ENCODE measurements around the gene GRIK4.

The GRIK4 gene

DNA sequence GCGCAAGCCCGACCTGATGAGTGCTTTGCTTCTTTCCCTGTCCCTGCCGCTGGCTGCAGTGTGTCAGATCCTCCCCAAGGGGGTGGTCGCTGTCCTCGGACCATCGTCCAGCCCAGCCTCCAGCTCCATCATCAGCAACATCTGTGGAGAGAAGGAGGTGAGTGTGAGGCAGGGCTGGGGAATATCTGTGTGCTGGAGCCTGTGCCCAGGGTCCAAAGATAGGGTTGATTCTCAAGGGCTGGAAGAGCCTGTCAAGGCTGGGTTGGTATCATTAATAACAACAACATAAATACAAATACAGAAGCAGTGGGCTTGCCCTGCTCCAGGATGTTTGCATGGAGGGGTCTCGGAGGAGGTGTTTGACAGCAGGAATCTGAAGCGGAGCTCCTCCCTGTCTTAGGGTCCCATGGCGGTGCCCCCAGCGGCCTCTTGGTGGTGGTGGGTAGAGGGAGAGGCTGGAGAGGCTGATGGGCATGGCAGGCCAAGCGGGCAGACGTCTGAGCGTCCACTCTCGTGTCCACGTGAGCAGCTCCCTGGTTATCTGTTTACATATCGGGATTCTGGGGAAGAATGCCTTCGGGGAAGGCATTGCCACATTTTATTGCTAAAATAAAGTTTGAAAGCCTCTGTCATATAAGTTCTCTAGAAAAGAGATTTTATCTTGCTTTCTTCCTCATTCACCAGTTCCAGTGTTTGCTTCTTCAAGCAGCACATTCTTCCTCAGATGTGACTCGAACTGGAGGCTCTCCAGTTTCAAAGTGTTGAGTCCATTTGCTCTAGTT lies 304.0 kb downstream of the GRIK4 start:
- TF ChIP-seq, protein P1, sequence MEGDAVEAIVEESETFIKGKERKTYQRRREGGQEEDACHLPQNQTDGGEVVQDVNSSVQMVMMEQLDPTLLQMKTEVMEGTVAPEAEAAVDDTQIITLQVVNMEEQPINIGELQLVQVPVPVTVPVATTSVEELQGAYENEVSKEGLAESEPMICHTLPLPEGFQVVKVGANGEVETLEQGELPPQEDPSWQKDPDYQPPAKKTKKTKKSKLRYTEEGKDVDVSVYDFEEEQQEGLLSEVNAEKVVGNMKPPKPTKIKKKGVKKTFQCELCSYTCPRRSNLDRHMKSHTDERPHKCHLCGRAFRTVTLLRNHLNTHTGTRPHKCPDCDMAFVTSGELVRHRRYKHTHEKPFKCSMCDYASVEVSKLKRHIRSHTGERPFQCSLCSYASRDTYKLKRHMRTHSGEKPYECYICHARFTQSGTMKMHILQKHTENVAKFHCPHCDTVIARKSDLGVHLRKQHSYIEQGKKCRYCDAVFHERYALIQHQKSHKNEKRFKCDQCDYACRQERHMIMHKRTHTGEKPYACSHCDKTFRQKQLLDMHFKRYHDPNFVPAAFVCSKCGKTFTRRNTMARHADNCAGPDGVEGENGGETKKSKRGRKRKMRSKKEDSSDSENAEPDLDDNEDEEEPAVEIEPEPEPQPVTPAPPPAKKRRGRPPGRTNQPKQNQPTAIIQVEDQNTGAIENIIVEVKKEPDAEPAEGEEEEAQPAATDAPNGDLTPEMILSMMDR (conservative IDR thresholded peaks at IDR 0.05; ENCODE audit: low read length), result no peak
- H3K4me3 ChIP-seq (ENCODE audit: low read length), result no peak overlapping the region
- no peak for DNase-seq (ENCODE audit: low read depth)

DNA sequence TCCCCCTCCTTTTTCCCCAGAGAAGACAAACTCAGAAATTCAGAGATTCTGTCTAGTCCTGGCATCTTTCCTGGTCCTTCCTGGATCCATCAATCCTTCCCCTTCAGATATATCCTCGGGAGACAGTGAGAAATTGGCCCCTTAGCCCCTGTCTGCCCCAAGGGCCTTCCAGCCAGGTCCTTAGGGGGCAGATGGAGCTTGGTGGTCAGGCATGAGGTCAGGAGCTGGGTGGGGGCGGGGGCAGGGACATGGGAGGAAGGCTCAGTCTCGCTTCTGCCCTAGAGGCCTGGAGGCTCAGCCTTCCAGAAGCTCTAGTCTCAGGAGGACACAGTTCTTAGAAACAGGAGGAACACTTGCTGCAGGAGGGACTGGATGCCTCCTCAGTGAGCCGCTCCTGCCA lies 304.6 kb downstream of the GRIK4 start:
- DNase-seq (ENCODE audit: low read depth), result no peak
- no peak overlapping the region for H3K4me3 ChIP-seq (ENCODE audit: low read length)
- TF ChIP-seq, protein P1 (conservative IDR thresholded peaks at IDR 0.05; ENCODE audit: low read length), result no peak

DNA sequence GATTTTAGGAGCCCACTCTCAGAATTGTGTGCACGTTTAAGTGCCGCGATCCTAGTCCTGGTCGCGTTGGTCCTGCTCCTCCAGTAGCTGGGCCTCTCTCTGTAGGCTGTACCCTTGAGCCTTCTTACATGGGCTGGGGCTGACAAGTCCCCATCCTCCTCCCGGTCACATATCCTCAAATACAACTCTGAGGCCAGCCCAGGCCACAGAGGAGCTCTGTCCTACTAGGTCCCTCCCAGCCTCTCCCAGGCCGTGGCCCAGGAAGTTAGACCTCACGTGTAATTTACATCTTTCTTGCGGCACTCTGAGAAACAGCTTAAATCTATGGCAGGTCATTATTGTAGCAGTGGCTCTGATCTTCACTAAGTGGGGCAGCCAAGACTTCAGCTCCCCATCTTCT lies 305.2 kb downstream of the GRIK4 start:
- TF ChIP-seq, protein P1 (conservative IDR thresholded peaks at IDR 0.05; ENCODE audit: low read length), result no peak

DNA sequence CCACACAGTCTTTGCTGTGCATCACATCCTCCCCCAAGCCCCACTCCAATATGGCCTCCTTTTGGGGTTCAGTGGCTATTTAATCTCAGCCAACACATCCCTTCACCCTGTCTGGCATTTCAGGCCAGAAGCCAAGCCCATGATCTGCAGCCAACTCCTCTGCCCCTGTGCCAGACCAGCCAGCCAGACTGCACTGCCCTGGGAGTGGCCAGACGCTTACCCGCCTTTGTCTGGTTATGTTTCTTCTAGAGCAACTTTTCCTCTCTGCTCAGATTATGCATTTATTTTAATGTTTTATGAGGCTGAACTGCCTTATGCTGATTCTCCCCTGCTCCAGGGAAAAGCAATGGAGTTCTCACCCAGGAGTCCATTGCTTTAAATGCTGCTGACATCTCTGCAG lies 305.6 kb downstream of the GRIK4 start:
- TF ChIP-seq, protein P1 (conservative IDR thresholded peaks at IDR 0.05; ENCODE audit: low read length), result no peak
- no peak for DNase-seq (ENCODE audit: low read depth)
- H3K4me3 ChIP-seq (ENCODE audit: low read length), result no peak overlapping the region

More for the DNA sequence above, 305.2 kb downstream of the GRIK4 start:
- no peak overlapping the region for H3K4me3 ChIP-seq (ENCODE audit: low read length)
- no peak for DNase-seq (ENCODE audit: low read depth)

DNA sequence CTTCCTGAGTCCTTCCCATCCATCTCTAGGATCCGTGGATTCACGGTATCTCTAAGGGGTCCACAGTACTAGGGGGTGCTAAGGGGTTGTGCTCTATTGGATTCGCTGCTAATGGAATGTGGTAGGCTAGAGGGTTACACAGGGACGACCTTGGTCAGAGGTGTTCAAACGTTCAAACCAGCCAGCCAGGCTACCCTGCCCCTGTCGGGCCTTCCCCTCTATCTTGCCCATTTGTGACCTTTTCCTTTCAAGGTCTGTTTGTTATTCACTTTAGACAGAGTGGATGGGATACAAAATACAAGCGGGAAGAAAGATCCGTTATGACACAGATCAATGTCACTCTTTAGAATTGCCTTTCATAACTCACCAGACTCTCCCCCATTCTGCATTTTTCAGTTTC lies 306.5 kb downstream of the GRIK4 start:
- no peak overlapping the region for H3K4me3 ChIP-seq (ENCODE audit: low read length)
- no peak for DNase-seq (ENCODE audit: low read depth)
- TF ChIP-seq, protein P1 (conservative IDR thresholded peaks at IDR 0.05; ENCODE audit: low read length), result no peak

DNA sequence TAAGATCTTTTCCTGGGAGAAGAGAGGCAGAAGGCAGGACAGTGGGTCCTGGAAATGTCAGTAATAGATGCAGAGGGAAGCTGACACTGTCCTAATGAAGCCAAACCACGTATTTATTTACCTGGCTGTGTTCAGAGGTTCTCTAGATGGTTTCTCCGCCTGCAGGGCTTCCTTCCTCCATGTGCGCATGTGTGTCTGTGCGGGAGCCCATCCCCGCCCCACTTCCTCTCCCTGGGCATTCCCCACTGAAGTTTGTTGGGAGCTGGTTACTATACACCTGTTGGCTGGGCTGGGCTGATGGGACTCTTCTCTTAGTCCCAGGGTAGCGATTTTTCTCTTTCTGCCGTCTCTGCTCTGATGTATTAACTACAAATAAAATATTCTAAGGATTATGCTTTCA lies 307.5 kb downstream of the GRIK4 start:
- H3K4me3 ChIP-seq (ENCODE audit: low read length), result no peak overlapping the region
- no peak for DNase-seq (ENCODE audit: low read depth)
- TF ChIP-seq, protein P1 (conservative IDR thresholded peaks at IDR 0.05; ENCODE audit: low read length), result no peak
